HepG2 (cell line): ENCODE measurements around the gene NAIF1. TPM values are rescaled to one million over a fixed set of nuclear protein-coding genes. Genes with fewer than 3 reads are reported as not detected.

Experiments used
- ASH2L ChIP-seq: fragments of 300-600, 200-600 bp; sonication (generic); IDR thresholded peaks from 2 replicates; pipeline ENCODE4 v1.7.0; 2017; ENCODE audit warnings: low read depth, mild to moderate bottlenecking, moderate library complexity, mixed read lengths, low read length; ENCODE audit not compliant: insufficient read length
- CREM ChIP-seq, 2 experiments: sonication (generic) in 1 of 2; formaldehyde crosslinking in 1 of 2; IDR thresholded peaks; 2 replicates each; pipeline versions ENCODE4 v1.4.0 to v1.6.1; 2016 to 2020; ENCODE audit warnings: antibody characterized with exemption in 1 of 2, mild to moderate bottlenecking in 1 of 2, missing genetic modification reagents in 1 of 2
- EHMT2 ChIP-seq: fragments of 200-600 bp; sonication (generic); IDR thresholded peaks from 2 replicates; pipeline ENCODE4 v1.7.0; 2017; ENCODE audit warnings: antibody characterized with exemption, low read depth, low read length, borderline replicate concordance
- ELF1 ChIP-seq: sonication (generic); formaldehyde crosslinking; IDR thresholded peaks from 2 replicates; pipeline ENCODE4 v1.4.0; 2020; ENCODE audit warnings: missing genetic modification reagents
- FIP1L1 ChIP-seq: fragments of 200-400 bp; formaldehyde crosslinking; IDR thresholded peaks from 2 replicates; pipeline ENCODE4 v1.6.1; 2018; ENCODE audit warnings: low read depth, mild to moderate bottlenecking, low read length, moderate library complexity, borderline replicate concordance; ENCODE audit not compliant: insufficient read depth
- GATAD2A ChIP-seq: IDR thresholded peaks from 2 replicates; pipeline ENCODE4 v1.6.1; 2016
- KLF16 ChIP-seq, 2 experiments: sonication (generic) in 1 of 2; formaldehyde crosslinking in 1 of 2; IDR thresholded peaks; 2 replicates each; pipeline versions ENCODE4 v1.6.1 to v1.8.0; 2016 to 2023; ENCODE audit warnings: missing genetic modification reagents in 2 of 2, missing compliant biosample characterization in 1 of 2
- MZF1 ChIP-seq: sonication (generic); formaldehyde crosslinking; IDR thresholded peaks from 2 replicates; pipeline ENCODE4 v1.8.1; 2023; ENCODE audit warnings: mild to moderate bottlenecking, missing genetic modification reagents, borderline replicate concordance
- TERF1 ChIP-seq: sonication (generic); formaldehyde crosslinking; IDR thresholded peaks from 2 replicates; pipeline ENCODE4 v1.8.0; 2022; ENCODE audit warnings: mild to moderate bottlenecking, missing genetic modification reagents, moderate library complexity
- U2AF2 ChIP-seq: fragments of 200-400 bp; formaldehyde crosslinking; IDR thresholded peaks from 2 replicates; pipeline ENCODE4 v1.6.1; 2017; ENCODE audit warnings: low read depth, mild to moderate bottlenecking, low read length
- ZBTB25 ChIP-seq: IDR thresholded peaks from 2 replicates; pipeline ENCODE4 v1.6.1; 2018; ENCODE audit warnings: missing genetic modification reagents
- ZBTB38 ChIP-seq: sonication (generic); formaldehyde crosslinking; IDR thresholded peaks from 2 replicates; pipeline ENCODE4 v1.5.1; 2020; ENCODE audit warnings: mild to moderate bottlenecking, missing genetic modification reagents
- ZHX1 ChIP-seq: sonication (generic); formaldehyde crosslinking; IDR thresholded peaks from 2 replicates; pipeline ENCODE4 v1.8.1; 2022; ENCODE audit warnings: low read depth, mild to moderate bottlenecking, missing genetic modification reagents
- ZNF121 ChIP-seq: sonication (generic); formaldehyde crosslinking; IDR thresholded peaks from 2 replicates; pipeline ENCODE4 v1.5.0; 2020; ENCODE audit warnings: mild to moderate bottlenecking, missing genetic modification reagents
- ZNF124 ChIP-seq: sonication (generic); formaldehyde crosslinking; IDR thresholded peaks from 2 replicates; pipeline ENCODE4 v1.4.0; 2020; ENCODE audit warnings: missing genetic modification reagents
- ZNF33A ChIP-seq: sonication (generic); formaldehyde crosslinking; IDR thresholded peaks from 2 replicates; pipeline ENCODE4 v1.5.1; 2020; ENCODE audit warnings: missing genetic modification reagents, mild to moderate bottlenecking, moderate library complexity, borderline replicate concordance
- ZNF644 ChIP-seq: IDR thresholded peaks from 2 replicates; pipeline ENCODE4 v1.6.1; 2016; ENCODE audit warnings: low read depth
- ZNF724P ChIP-seq: sonication (generic); formaldehyde crosslinking; IDR thresholded peaks from 2 replicates; pipeline ENCODE4 v1.8.0; 2022; ENCODE audit warnings: missing genetic modification reagents, borderline replicate concordance
- ZNF782 ChIP-seq: sonication (generic); formaldehyde crosslinking; IDR thresholded peaks from 2 replicates; pipeline ENCODE4 v1.4.0; 2020; ENCODE audit warnings: missing genetic modification reagents, mild to moderate bottlenecking, borderline replicate concordance
- polyA plus RNA-seq, 8 experiments: library from polyadenylated mRNA; depleted of rRNA in 3 of 8; stranded (reverse) in 7 of 8; unstranded in 1 of 8; fragments of >200 nt; fragmentation: Illumina TruSeq in 4 of 8; extraction: Trizol in 4 of 8; gene quantifications; 2 replicates each; pipeline versions ENCODE4 v1.2.1 to v1.2.3, GENCODE V29; 2011 to 2016; ENCODE audit warnings: low read depth in 4 of 8, missing spikeins in 1 of 8, mixed read lengths in 1 of 8; ENCODE audit not compliant: insufficient read depth in 1 of 8
- total RNA-seq, 5 experiments: library from RNA; depleted of rRNA; stranded (reverse); fragments of >200 nt; fragmentation: Illumina TruSeq; extraction: Trizol; gene quantifications; 2 replicates each; pipeline ENCODE4 v1.2.3, GENCODE V29; 2016; ENCODE audit warnings: low read depth in 1 of 5
- TF ChIP-seq, protein P1 (sequence below): sonication (generic); formaldehyde crosslinking; IDR thresholded peaks from 2 replicates; pipeline ENCODE4 v1.4.0; 2020; ENCODE audit warnings: missing genetic modification reagents, mild to moderate bottlenecking, borderline replicate concordance

NAIF1 gene
- total and polyA plus RNA-seq, 2 of the 13 experiments (the other 11 are each of a cell fraction or from before 2014, with no cell fraction given), result 6.0 to 6.9 TPM

GRCh38 chr9:128056887-128057723 lies 10.0 kb downstream of the NAIF1 start (continued):
- TF ChIP-seq, protein P1, sequence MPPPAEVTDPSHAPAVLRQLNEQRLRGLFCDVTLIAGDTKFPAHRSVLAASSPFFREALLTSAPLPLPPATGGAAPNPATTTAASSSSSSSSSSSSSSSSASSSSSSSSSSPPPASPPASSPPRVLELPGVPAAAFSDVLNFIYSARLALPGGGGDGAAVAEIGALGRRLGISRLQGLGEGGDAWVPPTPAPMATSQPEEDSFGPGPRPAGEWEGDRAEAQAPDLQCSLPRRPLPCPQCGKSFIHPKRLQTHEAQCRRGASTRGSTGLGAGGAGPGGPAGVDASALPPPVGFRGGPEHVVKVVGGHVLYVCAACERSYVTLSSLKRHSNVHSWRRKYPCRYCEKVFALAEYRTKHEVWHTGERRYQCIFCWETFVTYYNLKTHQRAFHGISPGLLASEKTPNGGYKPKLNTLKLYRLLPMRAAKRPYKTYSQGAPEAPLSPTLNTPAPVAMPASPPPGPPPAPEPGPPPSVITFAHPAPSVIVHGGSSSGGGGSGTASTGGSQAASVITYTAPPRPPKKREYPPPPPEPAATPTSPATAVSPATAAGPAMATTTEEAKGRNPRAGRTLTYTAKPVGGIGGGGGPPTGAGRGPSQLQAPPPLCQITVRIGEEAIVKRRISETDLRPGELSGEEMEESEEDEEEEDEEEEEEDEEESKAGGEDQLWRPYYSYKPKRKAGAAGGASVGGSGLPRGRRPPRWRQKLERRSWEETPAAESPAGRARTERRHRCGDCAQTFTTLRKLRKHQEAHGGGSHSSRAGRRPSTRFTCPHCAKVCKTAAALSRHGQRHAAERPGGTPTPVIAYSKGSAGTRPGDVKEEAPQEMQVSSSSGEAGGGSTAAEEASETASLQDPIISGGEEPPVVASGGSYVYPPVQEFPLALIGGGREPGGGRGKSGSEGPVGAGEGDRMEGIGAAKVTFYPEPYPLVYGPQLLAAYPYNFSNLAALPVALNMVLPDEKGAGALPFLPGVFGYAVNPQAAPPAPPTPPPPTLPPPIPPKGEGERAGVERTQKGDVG (CRISPR knock-in tag), result no peak
- TF ChIP-seq ASH2L, result no peak
- no peak for TF ChIP-seq ZNF124 (CRISPR knock-in tag)
- TF ChIP-seq CREM (IDR thresholded peaks at IDR 0.05), result no peak
- TF ChIP-seq CREM (CRISPR knock-in tag; IDR thresholded peaks at IDR 0.05), result no peak
- TF ChIP-seq ZHX1 (CRISPR knock-in tag), result 0 out of 2 replicates have a peak, but pooled peaks have one; percentile 46
- no peak for TF ChIP-seq ZNF724P (CRISPR knock-in tag)
- 0 out of 2 replicates have a peak, but pooled peaks have one; percentile 27 for TF ChIP-seq ZNF782 (CRISPR knock-in tag)
- no peak for TF ChIP-seq ELF1 (CRISPR knock-in tag)
- TF ChIP-seq ZBTB25, result no peak
- no peak for TF ChIP-seq ZNF33A (CRISPR knock-in tag)
- peak; percentile 22; the same call in 1 of the 2 replicates for TF ChIP-seq ZNF644
- no peak for TF ChIP-seq U2AF2
- TF ChIP-seq MZF1 (CRISPR knock-in tag), result no peak
- peak; percentile 28; the same call in 1 of the 2 replicates for TF ChIP-seq ZNF121
- TF ChIP-seq EHMT2, result no peak
- TF ChIP-seq FIP1L1, result no peak
- TF ChIP-seq ZBTB38 (CRISPR knock-in tag), result peak; percentile 43; the same call in 1 of the 2 replicates
- no peak for TF ChIP-seq KLF16 (CRISPR knock-in tag; IDR thresholded peaks at IDR 0.05)
- TF ChIP-seq TERF1 (CRISPR knock-in tag), result no peak
- peak; percentile 54 for TF ChIP-seq GATAD2A (CRISPR knock-in tag)
